Measurements from ENCODE around the gene CD80.
"Not testable (repeated sequence)": the region's sequence is repeated elsewhere in the genome, so short reads cannot be mapped to it uniquely, and the experiment has no call there.

CD80 gene

DNA sequence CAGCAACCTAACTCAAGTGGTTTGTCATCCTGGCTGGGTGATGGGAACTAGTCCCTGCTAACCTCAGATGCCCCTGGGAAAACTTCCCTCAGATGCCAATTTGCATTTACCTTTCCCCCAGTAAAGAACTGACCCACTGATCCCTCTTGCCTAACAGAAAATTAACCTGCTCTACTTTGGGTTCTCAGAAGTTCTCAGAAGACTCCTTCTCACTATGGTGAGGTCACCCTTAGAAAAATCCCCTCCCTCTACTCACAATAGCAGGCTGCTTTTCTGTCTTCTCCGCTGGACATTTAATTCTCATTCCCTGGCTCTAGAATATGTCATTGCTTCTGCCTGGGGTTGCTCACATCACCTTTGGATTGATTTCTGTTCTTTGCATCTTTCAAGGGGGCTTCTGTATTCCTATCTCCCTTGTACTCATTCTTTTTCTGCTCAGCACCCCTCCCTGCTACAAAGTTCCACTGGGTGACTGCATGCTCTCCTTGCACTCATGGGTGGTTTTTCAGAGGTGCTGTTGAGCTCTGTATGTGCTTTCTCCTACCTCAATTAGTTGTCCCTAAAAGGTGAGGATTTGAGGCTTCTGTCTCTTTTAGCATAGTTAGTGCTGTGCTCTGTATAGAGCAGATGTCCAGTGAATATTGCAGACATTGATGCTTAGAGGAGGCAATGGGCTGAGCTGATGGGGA, 39.1 kb upstream of the CD80 start:
- no peak overlapping the region for H3K4me3 ChIP-seq (ENCODE audit: low read length)
- TF ChIP-seq, protein P1, sequence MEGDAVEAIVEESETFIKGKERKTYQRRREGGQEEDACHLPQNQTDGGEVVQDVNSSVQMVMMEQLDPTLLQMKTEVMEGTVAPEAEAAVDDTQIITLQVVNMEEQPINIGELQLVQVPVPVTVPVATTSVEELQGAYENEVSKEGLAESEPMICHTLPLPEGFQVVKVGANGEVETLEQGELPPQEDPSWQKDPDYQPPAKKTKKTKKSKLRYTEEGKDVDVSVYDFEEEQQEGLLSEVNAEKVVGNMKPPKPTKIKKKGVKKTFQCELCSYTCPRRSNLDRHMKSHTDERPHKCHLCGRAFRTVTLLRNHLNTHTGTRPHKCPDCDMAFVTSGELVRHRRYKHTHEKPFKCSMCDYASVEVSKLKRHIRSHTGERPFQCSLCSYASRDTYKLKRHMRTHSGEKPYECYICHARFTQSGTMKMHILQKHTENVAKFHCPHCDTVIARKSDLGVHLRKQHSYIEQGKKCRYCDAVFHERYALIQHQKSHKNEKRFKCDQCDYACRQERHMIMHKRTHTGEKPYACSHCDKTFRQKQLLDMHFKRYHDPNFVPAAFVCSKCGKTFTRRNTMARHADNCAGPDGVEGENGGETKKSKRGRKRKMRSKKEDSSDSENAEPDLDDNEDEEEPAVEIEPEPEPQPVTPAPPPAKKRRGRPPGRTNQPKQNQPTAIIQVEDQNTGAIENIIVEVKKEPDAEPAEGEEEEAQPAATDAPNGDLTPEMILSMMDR (conservative IDR thresholded peaks at IDR 0.05; ENCODE audit: low read depth, low read length) = no peak

GRCh38 chr3:119597548-119598288, 38.3 kb upstream of the CD80 start, which contains the start of gene PLA1A:
Gene PLA1A (plus strand): TSS chr3:119597885. CDS start chr3:119597914, 29 bp downstream.
- TF ChIP-seq, protein P1 (conservative IDR thresholded peaks at IDR 0.05; ENCODE audit: low read depth, low read length) = no peak
- H3K4me3 ChIP-seq (ENCODE audit: low read length) = no peak within 1 kb of the TSS
- no peak for DNase-seq (ENCODE audit: low read depth)

More for the DNA sequence above, 39.1 kb upstream of the CD80 start:
- DNase-seq (ENCODE audit: low read depth) = no peak

GRCh38 chr3:119596398-119596797, 37.0 kb upstream of the CD80 start:
- DNase-seq (ENCODE audit: low read depth) = no peak
- TF ChIP-seq, protein P1 (conservative IDR thresholded peaks at IDR 0.05; ENCODE audit: low read depth, low read length) = no peak
- H3K4me3 ChIP-seq (ENCODE audit: low read length) = no peak overlapping the region

DNA sequence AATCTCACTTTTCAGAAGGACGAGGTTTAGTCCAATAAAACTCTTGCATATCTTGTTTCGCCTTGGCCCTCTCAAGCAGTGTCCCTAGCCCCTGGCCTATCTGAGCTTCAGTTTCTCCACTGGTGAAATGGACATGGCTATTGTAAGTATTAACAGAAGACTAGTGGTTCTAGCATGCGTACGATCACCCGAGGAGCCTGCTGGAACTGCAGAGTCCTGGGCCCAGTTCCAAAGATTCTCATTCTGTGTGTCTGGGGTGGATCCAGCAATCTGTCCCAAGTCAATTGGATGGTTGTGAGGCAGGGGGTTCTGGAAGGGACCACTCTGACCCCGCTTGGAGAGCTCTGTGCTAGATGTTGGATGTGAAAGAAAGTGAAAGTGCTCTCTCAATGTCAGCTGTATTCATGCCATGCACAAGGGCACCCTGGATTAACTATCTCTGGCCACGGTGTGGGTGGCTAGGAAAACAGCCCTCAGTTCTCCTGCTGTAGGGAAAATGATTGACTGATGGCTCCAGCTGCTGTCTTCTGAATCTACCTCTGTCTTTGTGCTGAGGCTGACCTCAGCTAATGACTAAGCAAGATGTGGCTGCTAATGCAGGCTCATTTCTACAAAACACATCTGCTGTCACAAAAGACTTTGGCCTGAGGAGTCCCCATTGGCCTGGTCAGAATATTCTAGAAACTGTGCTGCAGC, 36.4 kb upstream of the CD80 start:
- TF ChIP-seq, protein P1 (conservative IDR thresholded peaks at IDR 0.05; ENCODE audit: low read depth, low read length) = no peak
- no peak overlapping the region for H3K4me3 ChIP-seq (ENCODE audit: low read length)
- no peak for DNase-seq (ENCODE audit: low read depth)

DNA sequence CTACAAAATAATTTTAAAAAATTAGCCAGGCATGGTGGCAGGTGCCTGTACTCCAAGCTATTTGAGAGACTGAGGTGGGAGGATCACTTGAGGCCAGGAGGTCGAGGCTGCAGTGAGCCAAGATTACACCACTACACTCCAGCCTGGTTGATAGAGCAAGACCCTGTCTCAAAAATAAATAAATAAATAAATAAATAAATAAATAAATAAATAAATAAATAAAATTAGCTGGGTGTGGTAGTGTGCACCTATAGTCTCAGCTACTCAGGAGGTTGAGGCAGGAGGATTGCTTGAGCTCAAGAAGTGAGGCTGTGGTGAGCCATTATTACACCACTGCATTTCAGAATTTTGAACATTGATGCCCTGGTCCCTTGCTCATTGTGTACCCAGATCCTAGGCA, 35.5 kb upstream of the CD80 start:
- not testable (repeated sequence) for H3K4me3 ChIP-seq (ENCODE audit: low read length); DNase-seq (ENCODE audit: low read depth)

- DNase-seq (ENCODE audit: low read depth) = no peak
- TF ChIP-seq, protein P1 (conservative IDR thresholded peaks at IDR 0.05; ENCODE audit: low read depth, low read length) = no peak
- H3K4me3 ChIP-seq (ENCODE audit: low read length) = no peak overlapping the region
These were observed 34.7 kb upstream of the CD80 start for GRCh38 chr3:119594066-119594465.

GRCh38 chr3:119592861-119593260, 33.4 kb upstream of the CD80 start:
- H3K4me3 ChIP-seq (ENCODE audit: low read length) = no peak overlapping the region
- DNase-seq (ENCODE audit: low read depth) = no peak
- TF ChIP-seq, protein P1 (conservative IDR thresholded peaks at IDR 0.05; ENCODE audit: low read depth, low read length) = no peak

Data from retinal pigment epithelial cell (primary cell).